Colon (tissue), 2 donors: ENCODE measurements around the gene PDE6H.

ENCODE experiments used
- FAIRE-seq: peaks from 2 replicates; lab custom pipeline; 2012; peaks lifted over from hg19 to GRCh38; lab: Jason Lieb, UNC
- donor health status: control.
- donor health status: control.

The PDE6H gene

GRCh38 chr12:15001733-15002382 lies 29.0 kb downstream of the PDE6H start:
- no peak for FAIRE-seq

- FAIRE-seq: no peak
Measured at GRCh38 chr12:15004421-15004820, 31.6 kb downstream of the PDE6H start.

GRCh38 chr12:15005064-15005463 lies 32.2 kb downstream of the PDE6H start:
- no peak for FAIRE-seq

GRCh38 chr12:15007551-15007950 lies 34.7 kb downstream of the PDE6H start:
- FAIRE-seq: no peak

GRCh38 chr12:15011162-15011561 lies 38.3 kb downstream of the PDE6H start:
- no peak for FAIRE-seq

GRCh38 chr12:15013634-15014179 lies 40.9 kb downstream of the PDE6H start:
- no peak for FAIRE-seq

GRCh38 chr12:15014708-15015107 lies 41.9 kb downstream of the PDE6H start:
- FAIRE-seq: no peak

GRCh38 chr12:15015121-15015520 lies 42.3 kb downstream of the PDE6H start:
- FAIRE-seq: no peak

- FAIRE-seq: no peak
Measured at GRCh38 chr12:15020156-15020555, 47.3 kb downstream of the PDE6H start.
